Measurements from ENCODE around the gene LLGL2.

LLGL2 gene

DNA sequence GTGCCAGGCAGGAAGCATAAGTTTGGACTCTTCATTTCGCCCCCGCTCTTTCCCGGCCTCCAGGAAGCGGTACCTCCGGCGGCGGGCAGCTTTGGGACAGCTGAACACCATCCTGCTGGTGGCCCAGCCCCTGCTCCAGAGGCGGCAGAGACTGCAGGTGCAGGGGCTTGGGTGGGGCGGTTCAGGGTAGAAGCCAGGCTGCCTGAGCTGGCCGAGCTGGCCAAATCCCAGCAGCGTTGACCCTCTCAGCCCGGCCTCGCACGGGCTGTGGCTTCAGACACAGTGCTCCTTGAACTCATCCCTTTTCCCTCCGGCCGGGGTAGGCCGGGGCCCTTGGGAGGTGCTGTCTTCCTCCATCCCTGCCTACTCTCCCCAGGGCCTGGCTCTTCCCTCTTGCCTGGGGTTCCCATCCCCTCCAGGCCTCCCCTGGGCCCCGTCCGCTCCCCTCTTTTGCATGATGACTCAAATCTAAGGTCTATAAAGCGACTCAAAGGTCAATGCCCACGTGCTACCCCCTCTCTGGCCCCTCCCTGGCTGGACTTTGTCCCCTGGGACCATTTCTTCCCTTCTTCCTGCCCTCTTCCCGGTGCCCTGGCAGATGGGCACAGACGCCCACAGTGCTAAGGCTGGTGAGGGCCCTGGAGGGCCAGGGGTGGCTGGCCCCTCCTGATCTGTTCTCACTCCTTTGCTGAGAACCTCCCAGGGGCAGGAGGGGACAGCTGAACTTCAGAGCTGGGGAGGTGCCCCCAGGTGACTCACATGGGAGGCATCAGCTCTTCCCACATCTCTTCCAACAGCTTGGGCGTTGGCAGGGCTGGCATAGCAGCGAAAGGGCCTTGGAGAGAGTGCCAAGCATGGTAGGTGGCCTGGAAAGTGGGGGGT is 84.8 kb downstream of the LLGL2 start:
- H3K4me3 ChIP-seq (ENCODE audit: low read depth, low read length) = no peak overlapping the region

DNA sequence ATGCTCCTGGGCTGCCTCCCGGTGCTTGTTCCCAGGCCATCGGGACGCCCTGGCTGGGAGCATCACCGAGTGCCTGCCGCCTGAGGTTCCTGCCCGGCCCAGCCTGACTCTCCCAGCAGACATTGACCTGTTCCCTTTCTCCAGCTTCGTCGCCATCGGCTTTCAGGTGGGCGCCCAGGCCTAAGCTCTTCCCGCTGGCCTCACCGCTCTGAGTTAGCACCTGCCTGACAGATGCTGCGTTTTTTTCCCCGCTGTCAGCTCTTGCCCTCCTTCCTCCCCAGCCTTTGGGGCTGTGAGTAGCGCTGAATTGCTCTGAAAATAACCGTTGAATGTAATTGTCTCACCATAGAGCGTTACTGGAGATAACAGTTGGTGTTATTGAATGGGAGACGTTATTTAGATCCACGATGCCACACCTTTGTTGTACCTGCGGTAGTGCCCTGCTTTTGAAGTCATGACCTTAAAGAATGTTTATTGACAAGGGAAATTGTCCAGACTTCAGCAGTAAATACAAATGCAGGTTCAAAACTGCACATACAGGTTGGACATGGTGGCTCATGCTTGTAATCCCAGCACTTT is 86.4 kb downstream of the LLGL2 start:
- H3K4me3 ChIP-seq (ENCODE audit: low read depth, low read length) = no peak overlapping the region

DNA sequence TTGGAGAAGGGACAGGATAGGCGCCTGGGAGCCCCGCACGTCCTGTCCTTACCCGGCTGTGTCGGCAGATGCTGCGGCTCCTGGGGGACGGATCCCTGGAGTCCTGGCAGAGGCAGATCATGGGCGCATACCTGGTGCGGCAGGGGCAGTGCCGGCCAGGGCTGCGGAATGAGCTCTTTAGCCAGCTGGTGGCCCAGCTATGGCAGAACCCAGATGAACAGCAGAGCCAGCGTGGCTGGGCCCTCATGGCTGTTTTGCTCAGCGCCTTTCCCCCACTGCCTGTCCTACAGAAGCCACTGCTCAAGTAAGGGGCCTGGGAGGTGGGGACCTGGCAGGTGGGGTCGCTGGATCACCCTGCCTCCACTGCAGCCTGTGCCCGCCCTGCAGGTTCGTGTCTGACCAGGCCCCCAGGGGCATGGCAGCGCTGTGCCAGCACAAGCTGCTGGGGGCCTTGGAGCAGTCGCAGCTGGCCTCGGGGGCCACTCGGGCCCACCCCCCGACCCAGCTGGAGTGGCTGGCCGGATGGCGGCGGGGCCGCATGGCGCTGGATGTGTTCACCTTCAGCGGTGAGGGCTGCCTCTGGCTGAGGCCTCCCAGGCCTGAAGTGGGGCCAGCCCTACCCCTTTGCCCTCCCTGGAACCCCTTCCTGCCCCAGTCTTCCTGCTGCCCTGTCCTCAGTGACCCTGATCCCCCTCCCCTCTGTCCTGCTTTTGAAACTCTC is 87.6 kb downstream of the LLGL2 start:
- no peak overlapping the region for H3K4me3 ChIP-seq (ENCODE audit: low read depth, low read length)

DNA sequence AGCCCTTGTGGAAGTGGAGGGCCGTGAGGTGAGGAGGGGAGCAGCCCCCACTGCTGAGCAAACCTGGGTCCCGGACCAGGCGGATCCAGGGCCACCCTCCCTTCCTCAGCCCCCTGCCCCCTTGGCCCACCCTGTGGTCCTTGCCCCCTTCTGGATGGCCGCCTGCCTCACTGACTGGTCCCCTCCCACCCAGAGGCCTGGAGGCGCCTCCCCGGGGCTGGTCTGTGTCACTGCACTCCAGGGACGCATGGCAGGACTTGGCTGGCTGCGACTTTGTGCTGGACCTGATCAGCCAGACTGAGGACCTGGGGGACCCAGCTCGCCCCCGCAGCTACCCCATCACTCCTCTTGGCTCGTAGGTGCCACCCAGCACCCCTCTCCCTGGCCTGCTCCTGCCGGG is 88.5 kb downstream of the LLGL2 start:
- no peak overlapping the region for H3K4me3 ChIP-seq (ENCODE audit: low read depth, low read length)

- H3K4me3 ChIP-seq (ENCODE audit: low read depth, low read length) = no peak overlapping the region
Measured at GRCh38 chr17:75614556-75615270, 89.2 kb downstream of the LLGL2 start.

- no peak overlapping the region for H3K4me3 ChIP-seq (ENCODE audit: low read depth, low read length)
Measured at GRCh38 chr17:75615301-75615700, 89.8 kb downstream of the LLGL2 start.

- no peak overlapping the region for H3K4me3 ChIP-seq (ENCODE audit: low read depth, low read length)
Measured at GRCh38 chr17:75616521-75617122, 91.1 kb downstream of the LLGL2 start.

GRCh38 chr17:75617218-75617617 is 91.7 kb downstream of the LLGL2 start:
- no peak overlapping the region for H3K4me3 ChIP-seq (ENCODE audit: low read depth, low read length)

DNA sequence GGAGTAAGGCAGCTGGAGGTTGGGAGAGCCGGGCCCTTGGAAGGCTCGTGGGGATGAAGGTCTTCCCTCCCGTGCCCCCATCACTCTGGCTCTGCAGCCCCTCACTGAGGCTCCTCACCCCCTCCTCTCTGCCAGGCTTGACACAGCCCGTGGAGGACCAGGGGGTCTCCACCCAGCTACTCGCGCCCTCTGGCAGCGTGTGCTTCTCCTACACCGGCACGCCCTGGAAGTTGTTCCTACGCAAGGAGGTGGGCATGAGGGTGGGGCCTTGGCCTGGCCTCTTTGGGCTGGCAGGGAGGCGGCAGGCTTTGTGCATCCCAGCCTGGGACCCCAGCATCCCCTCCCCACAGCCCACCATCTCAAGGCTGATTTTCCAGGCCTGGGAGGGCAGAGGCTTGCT is 92.2 kb downstream of the LLGL2 start:
- no peak overlapping the region for H3K4me3 ChIP-seq (ENCODE audit: low read depth, low read length)

DNA sequence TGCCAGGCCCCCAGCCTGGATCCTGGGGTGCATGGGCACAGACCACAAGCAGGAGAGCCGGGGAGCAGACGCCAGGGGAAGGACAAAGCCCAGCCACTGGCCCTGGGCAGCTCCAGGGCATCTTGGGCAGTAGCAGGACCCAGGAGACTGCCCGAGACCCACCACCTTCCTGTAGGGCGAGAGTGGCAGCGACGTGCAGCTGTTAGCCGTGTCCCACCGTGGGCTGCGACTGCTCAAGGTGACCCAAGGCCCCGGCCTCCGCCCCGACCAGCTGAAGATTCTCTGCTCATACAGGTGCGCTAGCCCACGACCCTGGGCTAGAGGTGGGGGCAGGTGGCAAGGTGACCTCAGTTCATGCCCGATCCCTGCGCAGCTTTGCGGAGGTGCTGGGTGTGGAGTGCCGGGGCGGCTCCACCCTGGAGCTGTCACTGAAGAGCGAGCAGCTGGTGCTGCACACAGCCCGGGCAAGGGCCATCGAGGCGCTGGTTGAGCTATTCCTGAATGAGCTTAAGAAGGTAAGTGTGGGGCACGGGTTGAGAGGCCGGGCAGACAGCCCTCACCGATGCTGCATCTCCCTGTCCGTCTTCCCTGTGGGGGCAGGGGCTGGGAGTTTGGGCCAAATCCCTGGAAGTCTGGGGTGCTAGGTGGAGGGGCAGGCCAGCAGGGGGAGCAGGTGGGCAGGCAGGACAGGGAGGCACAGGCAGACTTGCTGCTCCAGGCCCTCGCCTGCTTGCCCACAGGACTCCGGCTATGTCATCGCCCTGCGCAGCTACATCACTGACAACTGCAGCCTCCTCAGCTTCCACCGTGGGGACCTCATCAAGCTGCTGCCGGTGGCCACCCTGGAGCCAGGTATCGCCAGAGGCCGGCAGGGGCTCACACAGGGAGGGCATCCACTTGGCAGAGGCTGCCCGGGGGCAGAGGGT is 94.3 kb downstream of the LLGL2 start:
- H3K4me3 ChIP-seq (ENCODE audit: low read depth, low read length) = no peak overlapping the region

- H3K4me3 ChIP-seq (ENCODE audit: low read depth, low read length) = no peak overlapping the region
Measured at GRCh38 chr17:75621489-75621888, 96.0 kb downstream of the LLGL2 start.

- H3K4me3 ChIP-seq (ENCODE audit: low read depth, low read length) = no peak overlapping the region
Measured at GRCh38 chr17:75622076-75622475, 96.6 kb downstream of the LLGL2 start.

- no peak overlapping the region for H3K4me3 ChIP-seq (ENCODE audit: low read depth, low read length)
Measured at GRCh38 chr17:75622771-75623273, 97.3 kb downstream of the LLGL2 start.

DNA sequence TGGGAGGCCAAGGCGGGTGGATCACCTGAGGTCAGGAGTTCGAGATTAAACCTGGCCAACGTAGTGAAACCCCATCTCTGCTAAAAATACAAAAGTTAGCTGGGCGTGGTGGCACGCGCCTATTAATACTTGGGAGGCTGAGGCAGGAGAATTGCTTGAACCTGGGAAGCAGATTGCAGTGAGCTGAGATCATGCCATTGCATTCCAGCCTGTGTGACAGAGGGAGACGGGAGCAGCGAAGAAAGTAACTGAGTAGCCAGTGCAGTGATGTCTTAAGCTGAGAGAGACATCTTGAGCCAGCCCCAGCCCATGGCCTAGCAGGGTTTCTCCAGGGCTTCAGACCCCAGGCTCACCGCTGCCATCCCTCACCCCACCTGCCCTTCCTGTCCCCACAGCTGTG is 97.9 kb downstream of the LLGL2 start:
- no peak overlapping the region for H3K4me3 ChIP-seq (ENCODE audit: low read depth, low read length)

DNA sequence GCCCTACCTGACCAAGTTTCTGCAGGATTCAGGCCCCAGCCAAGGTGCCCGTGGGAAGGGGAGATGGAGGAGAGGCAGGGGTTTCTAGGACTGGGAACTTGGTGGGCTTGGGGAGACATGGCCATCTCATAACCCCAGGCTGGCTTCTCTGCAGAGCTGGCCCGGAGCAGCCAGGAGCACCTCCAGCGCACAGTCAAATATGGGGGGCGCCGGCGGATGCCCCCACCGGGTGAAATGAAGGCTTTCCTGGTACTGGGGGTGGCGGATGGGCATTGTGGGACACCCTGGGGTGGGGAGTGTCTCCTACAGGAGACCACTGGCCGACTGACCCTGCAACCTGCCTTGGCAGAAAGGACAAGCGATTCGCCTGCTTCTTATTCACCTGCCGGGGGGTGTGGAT is 98.5 kb downstream of the LLGL2 start:
- no peak overlapping the region for H3K4me3 ChIP-seq (ENCODE audit: low read depth, low read length)

Data from iPS-11a (cell line).